Stimulated activated effector memory CD8-positive, alpha-beta T cell treated with anti-CD3 and anti-CD28 coated beads, Interleukin-12 subunit alpha, Interleukin-12 subunit beta, amount 100 ng/mL, for 72 hours (primary cell): Measurements from ENCODE around the gene PAQR7.

Experiments used
- ATAC-seq: fragments of 150-1000 bp; cut with Tn5 transposase; 2 replicates; pipeline ENCODE4 v1.10.0; 2021
- DNase-seq, 2 donors: peaks; one replicate each; pipeline ENCODE4 v3.0.0; 2021 to 2022; ENCODE audit warnings: low spot score in 2 of 2
- H3K27ac Mint-ChIP-seq: one replicate; pipeline ENCODE4 v1.8.0; 2022; ENCODE audit warnings: mild to moderate bottlenecking, mixed read lengths
- H3K36me3 Mint-ChIP-seq: one replicate; pipeline ENCODE4 v1.8.0; 2022; ENCODE audit warnings: mild to moderate bottlenecking, mixed read lengths
- H3K4me1 Mint-ChIP-seq: one replicate; pipeline ENCODE4 v1.8.0; 2022; ENCODE audit warnings: mixed read lengths
- H3K4me3 Mint-ChIP-seq: one replicate; pipeline ENCODE4 v1.8.0; 2022; ENCODE audit warnings: mild to moderate bottlenecking, mixed read lengths
- H3K9me3 Mint-ChIP-seq: one replicate; pipeline ENCODE4 v1.8.0; 2022; ENCODE audit warnings: mixed read lengths

Gene PAQR7

DNA sequence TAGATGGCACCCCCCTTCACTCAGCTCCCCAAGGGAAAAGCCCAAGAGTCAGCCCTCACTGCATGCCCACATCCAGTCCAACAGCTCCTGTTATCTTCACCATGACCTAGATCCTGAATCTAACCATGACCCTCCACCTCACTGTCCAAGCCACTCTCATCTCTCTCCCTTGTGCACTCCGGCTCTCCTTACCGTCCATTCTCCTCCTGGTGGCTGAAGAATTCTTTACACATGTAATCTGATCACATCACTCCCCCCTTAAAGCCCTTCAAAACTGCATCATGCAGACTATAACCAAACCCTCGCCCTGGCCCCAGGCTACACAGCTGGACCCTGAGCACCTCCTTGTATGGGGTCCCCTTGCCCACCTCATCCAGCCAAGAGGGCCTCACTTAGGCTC is 14.0 kb upstream of the PAQR7 start:
- H3K9me3 Mint-ChIP-seq = no peaks in the 10 kb centered on the region
- H3K4me1 Mint-ChIP-seq = peaks cover 6% of the 10 kb centered on the region
- DNase-seq (no peak), ATAC-seq (no peak)
- H3K36me3 Mint-ChIP-seq = no peaks in the 10 kb centered on the region
- no peak overlapping the region for H3K27ac Mint-ChIP-seq
- no peak overlapping the region for H3K4me3 Mint-ChIP-seq

DNA sequence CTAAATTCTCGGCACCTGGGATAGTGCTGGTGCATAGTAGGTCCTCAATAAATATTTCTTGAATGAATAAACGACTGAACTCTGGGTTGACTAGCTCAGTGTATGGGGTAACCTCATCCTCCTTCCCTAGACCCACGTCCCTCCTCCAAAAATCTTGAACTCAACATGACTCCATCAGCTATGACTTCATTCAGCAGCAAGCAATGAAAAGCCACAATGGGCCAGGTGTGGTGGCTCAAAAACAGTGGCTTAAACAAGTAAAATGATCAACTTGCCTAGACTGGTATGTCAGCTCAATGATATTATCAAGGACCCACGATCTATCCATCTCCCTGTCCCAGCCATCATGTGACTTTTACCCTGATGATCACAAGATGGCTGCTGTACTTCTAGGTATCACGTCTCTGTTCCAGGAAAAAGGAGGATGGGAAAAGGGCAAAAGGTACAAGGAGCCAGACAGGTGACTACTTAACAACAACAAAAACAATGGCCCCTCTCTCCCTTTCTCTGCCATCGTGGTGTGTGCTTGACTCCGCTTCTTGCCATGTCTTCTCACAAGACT is 13.0 kb upstream of the PAQR7 start:
- Mint-ChIP-seq H3K9me3 (no peaks in the 10 kb centered on the region), H3K36me3 (no peaks in the 10 kb centered on the region), H3K4me1 (peaks cover 6% of the 10 kb centered on the region), H3K27ac (peak overlapping the region; percentile 50), H3K4me3 (no peak overlapping the region)
- DNase-seq (no peak), ATAC-seq (no peak)

DNA sequence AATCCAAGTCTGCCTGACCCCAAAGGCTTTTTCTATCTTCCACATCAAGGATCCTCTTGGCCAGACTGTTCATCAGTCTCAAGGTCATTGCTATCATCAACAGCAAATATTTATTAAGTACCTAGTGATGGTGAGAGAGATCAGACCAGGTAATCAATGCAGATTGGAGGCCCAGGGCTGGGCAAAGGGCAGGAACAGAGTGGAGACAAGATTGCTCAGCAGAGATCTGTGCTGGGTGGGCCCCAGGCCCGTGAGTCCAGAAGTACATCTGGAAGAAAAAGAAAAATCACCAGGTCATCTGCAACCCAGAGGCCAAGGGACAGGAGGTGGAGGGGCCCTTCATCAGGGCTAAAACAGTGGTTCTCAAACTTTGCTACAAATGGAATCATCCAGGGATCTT is 10.1 kb upstream of the PAQR7 start:
- H3K4me3 Mint-ChIP-seq = no peak overlapping the region
- no peaks in the 10 kb centered on the region for H3K4me1 Mint-ChIP-seq
- H3K27ac Mint-ChIP-seq = no peak overlapping the region
- H3K9me3 Mint-ChIP-seq = no peaks in the 10 kb centered on the region
- DNase-seq (no peak), ATAC-seq (no peak)
- no peaks in the 10 kb centered on the region for H3K36me3 Mint-ChIP-seq

DNA sequence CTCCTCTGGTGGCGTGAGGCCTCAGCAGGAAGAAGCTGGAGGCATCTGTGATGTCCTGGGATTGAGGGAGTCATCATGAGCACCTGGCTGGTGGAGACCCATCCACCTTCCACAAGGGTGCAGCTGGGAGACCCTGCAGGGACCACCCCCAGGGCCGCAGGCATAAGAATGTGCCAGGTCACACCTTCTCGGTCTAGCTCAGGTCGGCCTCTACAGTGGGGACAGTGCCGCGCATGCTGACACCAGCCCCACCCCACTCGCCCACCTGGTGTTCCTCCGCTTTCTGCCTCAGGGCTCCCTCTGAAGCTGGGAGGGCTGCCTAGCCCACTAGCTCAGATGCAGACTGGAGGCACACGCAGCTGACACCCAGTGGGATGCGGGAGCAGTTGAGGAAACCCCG is 5.8 kb upstream of the PAQR7 start:
- no peak overlapping the region for H3K4me3 Mint-ChIP-seq
- H3K4me1 Mint-ChIP-seq = peaks cover 2% of the 10 kb centered on the region
- no peaks in the 10 kb centered on the region for H3K9me3 Mint-ChIP-seq
- DNase-seq = no peak
- peak; percentile 23 for ATAC-seq
- no peak overlapping the region for H3K27ac Mint-ChIP-seq
- H3K36me3 Mint-ChIP-seq = no peaks in the 10 kb centered on the region

DNA sequence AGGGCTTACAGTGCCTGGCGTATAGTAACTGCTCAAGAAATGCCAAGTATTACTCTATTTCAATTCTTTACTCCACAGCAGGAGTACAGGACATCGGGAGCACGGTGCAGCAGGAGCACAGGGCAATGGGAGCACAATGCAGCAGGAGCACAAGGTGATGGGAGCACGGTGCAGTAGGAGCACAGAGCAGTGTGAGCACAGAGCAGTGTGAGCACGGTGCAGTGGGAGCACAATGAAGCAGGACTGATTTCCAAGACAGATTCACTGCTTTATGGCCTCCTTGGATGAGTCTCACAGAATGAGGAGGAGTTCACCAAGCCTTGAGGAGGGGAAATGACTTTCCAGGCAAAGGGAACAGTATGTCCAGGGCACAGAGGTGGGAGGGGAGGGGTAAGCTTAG is 5.0 kb upstream of the PAQR7 start:
- Mint-ChIP-seq H3K9me3 (no peaks in the 10 kb centered on the region), H3K4me1 (peaks cover 7% of the 10 kb centered on the region), H3K36me3 (no peaks in the 10 kb centered on the region), H3K4me3 (no peak overlapping the region), H3K27ac (no peak overlapping the region)
- no peak for DNase-seq
- no peak for ATAC-seq

- H3K4me3 Mint-ChIP-seq = no peak overlapping the region
- peaks cover 12% of the 10 kb centered on the region for H3K4me1 Mint-ChIP-seq
- H3K9me3 Mint-ChIP-seq = no peaks in the 10 kb centered on the region
- no peak for DNase-seq
- ATAC-seq = no peak
- H3K36me3 Mint-ChIP-seq = no peaks in the 10 kb centered on the region
- H3K27ac Mint-ChIP-seq = no peak overlapping the region
Observed at GRCh38 chr1:25879675-25880074, 4.2 kb upstream of the PAQR7 start.

- ATAC-seq (no peak), DNase-seq (no peak)
- no peaks in the 10 kb centered on the region for H3K36me3 Mint-ChIP-seq
- no peaks in the 10 kb centered on the region for H3K9me3 Mint-ChIP-seq
- no peak overlapping the region for H3K27ac Mint-ChIP-seq
- no peak overlapping the region for H3K4me3 Mint-ChIP-seq
- peaks cover 14% of the 10 kb centered on the region for H3K4me1 Mint-ChIP-seq
Observed at GRCh38 chr1:25878690-25879089, 3.2 kb upstream of the PAQR7 start.

GRCh38 chr1:25877155-25877554 is 1.6 kb upstream of the PAQR7 start:
- DNase-seq = no peak
- H3K36me3 Mint-ChIP-seq = no peaks in the 10 kb centered on the region
- no peak for ATAC-seq
- H3K4me3 Mint-ChIP-seq = no peak overlapping the region
- no peaks in the 10 kb centered on the region for H3K9me3 Mint-ChIP-seq
- H3K27ac Mint-ChIP-seq = no peak overlapping the region
- H3K4me1 Mint-ChIP-seq = peaks cover 14% of the 10 kb centered on the region

DNA sequence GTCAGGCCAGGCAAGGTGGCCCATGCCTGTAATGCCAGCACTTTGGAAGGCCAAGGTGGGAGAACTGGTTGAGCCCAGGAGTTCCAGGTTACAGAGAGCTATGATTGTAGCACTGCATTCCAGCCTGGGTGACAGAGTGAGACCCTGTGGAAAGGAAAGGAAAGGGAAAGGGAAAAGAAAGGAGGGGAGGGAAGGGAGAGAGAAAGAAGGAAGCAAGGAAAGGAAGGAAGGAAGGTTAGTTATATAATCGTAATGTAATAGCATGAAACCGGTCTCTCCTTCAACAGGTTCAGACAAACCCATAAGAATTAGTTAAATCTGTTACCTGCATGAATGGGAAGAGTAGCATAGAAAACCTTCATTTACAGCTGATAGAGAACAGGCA is 1.2 kb upstream of the PAQR7 start:
- Mint-ChIP-seq H3K4me1 (peaks cover 14% of the 10 kb centered on the region), H3K27ac (no peak overlapping the region), H3K9me3 (no peaks in the 10 kb centered on the region), H3K36me3 (no peaks in the 10 kb centered on the region), H3K4me3 (no peak overlapping the region)
- DNase-seq (no peak), ATAC-seq (no peak)

DNA sequence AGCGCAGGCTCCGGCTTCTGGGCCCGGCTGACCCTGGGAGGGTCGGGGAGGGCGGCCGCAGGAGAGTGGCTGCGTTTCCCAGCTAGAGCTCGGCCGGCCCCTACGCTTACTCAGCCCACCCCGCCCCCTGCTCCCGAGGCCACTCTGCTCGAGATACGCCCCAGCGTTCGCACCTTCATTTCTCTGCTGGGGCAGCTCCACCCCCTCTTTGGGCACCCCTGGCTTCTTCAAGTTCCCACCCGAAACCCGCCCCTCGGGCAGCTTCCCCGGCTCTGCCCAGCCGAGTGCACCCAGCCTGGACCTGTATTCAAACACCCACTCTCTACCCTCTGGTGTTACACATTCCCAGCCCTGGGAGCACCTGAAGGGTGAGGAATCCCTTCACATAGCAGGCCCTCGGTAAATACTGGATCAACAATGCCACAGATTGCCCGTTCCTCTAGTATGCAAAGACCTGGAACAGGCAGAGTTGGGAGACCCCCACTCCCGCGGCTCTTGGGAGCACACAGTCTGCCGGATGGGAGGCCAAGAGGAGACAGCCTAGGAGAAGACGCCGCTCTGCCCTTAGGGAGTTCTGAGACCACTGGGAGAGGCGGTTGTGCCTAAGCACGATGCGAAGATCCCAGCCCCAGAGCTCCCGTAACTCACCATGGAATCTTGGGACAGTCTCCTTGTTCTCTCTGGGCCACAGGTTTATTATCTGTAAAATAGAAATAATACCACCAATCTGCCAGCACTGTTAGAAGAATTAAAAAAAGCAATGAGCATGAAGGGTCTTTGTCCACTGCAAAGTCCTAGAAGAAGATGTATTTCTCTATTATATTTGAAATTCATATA is 566 bp upstream of the PAQR7 start:
- Mint-ChIP-seq H3K4me1 (peaks cover 14% of the 10 kb centered on the region), H3K36me3 (no peaks in the 10 kb centered on the region), H3K27ac (peak overlapping the region; percentile 87), H3K9me3 (no peaks in the 10 kb centered on the region), H3K4me3 (peak overlapping the region; percentile 81)
- DNase-seq = no peak
- peak; percentile 67 for ATAC-seq

DNA sequence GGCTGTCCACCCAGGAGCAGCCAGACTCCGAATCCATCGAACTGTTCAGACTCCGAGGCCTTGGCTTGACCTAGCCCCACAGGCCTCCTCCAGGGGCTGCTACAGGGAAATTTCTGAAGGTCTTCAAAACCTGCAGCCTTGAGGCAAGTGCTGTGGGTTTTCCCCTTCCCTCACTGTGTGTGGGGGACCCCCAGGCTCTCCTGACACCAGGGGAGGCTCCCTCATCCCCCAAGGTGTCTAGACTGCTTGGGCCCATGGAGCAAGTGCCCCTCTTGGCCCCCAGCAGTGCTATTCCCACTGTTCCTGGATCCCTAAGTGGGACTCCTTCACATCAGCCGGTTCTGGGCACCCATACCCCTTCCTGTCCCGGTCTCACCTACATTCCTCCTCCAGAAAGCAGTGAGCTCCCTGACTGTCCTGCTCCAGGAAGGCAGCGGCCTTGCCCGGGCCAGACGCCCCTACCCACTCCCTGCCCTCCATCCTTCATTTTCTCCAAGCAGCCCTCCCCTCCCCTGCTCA is 814 bp downstream of the PAQR7 start:
- Mint-ChIP-seq H3K36me3 (no peaks in the 10 kb centered on the region), H3K4me1 (peaks cover 14% of the 10 kb centered on the region), H3K9me3 (no peaks in the 10 kb centered on the region), H3K4me3 (peak overlapping the region; percentile 81), H3K27ac (peak overlapping the region; percentile 91)
- peak in 1 of 2 donors; percentile 53 for DNase-seq
- ATAC-seq = no peak

- no peaks in the 10 kb centered on the region for H3K9me3 Mint-ChIP-seq
- no peak overlapping the region for H3K27ac Mint-ChIP-seq
- DNase-seq (no peak), ATAC-seq (no peak)
- no peaks in the 10 kb centered on the region for H3K36me3 Mint-ChIP-seq
- H3K4me1 Mint-ChIP-seq = peaks cover 14% of the 10 kb centered on the region
- H3K4me3 Mint-ChIP-seq = peak overlapping the region; percentile 81
Observed at GRCh38 chr1:25874209-25874608, 1.3 kb downstream of the PAQR7 start.

GRCh38 chr1:25873120-25873519 is 2.4 kb downstream of the PAQR7 start:
- ATAC-seq = no peak
- no peaks in the 10 kb centered on the region for H3K36me3 Mint-ChIP-seq
- peaks cover 14% of the 10 kb centered on the region for H3K4me1 Mint-ChIP-seq
- H3K9me3 Mint-ChIP-seq = no peaks in the 10 kb centered on the region
- no peak for DNase-seq
- no peak overlapping the region for H3K27ac Mint-ChIP-seq
- no peak overlapping the region for H3K4me3 Mint-ChIP-seq

DNA sequence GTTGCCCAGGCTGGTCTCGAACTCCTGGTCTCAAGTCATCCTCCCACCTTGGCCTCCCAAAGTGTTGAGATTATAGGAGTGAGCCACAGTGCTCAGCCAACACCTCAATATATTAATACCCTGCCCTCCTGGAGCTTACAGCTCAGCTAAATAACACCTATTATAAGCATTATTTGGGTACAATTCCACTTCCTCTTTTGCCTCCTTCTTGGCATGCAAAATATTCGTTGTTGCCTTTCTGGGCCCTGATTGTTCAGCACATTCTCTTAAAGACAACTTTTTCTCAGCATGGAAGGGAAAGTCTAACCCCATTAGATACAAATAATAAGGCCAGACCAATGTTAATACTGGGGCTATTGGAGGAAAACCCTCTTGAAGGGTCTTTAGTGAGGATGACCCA is 2.8 kb downstream of the PAQR7 start:
- no peak overlapping the region for H3K27ac Mint-ChIP-seq
- peaks cover 14% of the 10 kb centered on the region for H3K4me1 Mint-ChIP-seq
- ATAC-seq (no peak), DNase-seq (no peak)
- H3K36me3 Mint-ChIP-seq = no peaks in the 10 kb centered on the region
- H3K4me3 Mint-ChIP-seq = no peak overlapping the region
- H3K9me3 Mint-ChIP-seq = no peaks in the 10 kb centered on the region

- H3K27ac Mint-ChIP-seq = no peak overlapping the region
- no peak overlapping the region for H3K4me3 Mint-ChIP-seq
- no peaks in the 10 kb centered on the region for H3K36me3 Mint-ChIP-seq
- H3K9me3 Mint-ChIP-seq = no peaks in the 10 kb centered on the region
- DNase-seq = no peak
- H3K4me1 Mint-ChIP-seq = peaks cover 14% of the 10 kb centered on the region
- ATAC-seq = no peak
Observed at GRCh38 chr1:25871704-25872494, 3.6 kb downstream of the PAQR7 start.
